H1 (cell line): ENCODE measurements around the gene TOP3A. TPM values are rescaled to one million over a fixed set of nuclear protein-coding genes. Genes with fewer than 3 reads are reported as not detected.
A peak's percentile ranks its signal among the peaks of the same experiment; 100 is the strongest.

Source experiments
- RNF2 ChIP-seq: fragments of 200-900, 300-1000 bp; sonication (generic); IDR thresholded peaks from 2 replicates; pipeline ENCODE4 v1.7.1; 2016; ENCODE audit warnings: borderline replicate concordance, low read depth, mild to moderate bottlenecking, antibody characterized with exemption, low read length; ENCODE audit not compliant: poor library complexity, severe bottlenecking; ENCODE audit errors: missing control alignments
- SIN3A ChIP-seq, 2 experiments: IDR thresholded peaks in 1 of 2; conservative IDR thresholded peaks in 1 of 2; 2 replicates each; pipeline ENCODE4 v1.6.1; 2011 to 2012; ENCODE audit warnings: low read length in 2 of 2, improper control_type of control experiment in 1 of 2, low read depth in 1 of 2, mild to moderate bottlenecking in 1 of 2
- polyA plus RNA-seq, 7 experiments: library from polyadenylated mRNA; depleted of rRNA in 3 of 7; stranded (reverse) in 5 of 7; unstranded in 2 of 7; fragments of >200 nt in 5 of 7; fragments of 200-250 nt in 2 of 7; gene quantifications; 1 replicate in 5 of 7; 2 replicates in 1 of 7; 4 replicates in 1 of 7; pipeline versions ENCODE4 v1.2.1 to v1.2.3, GENCODE V29; 2011 to 2013; ENCODE audit warnings: missing spikeins in 2 of 7, mixed read lengths in 2 of 7
- total RNA-seq: library from RNA; stranded (reverse); fragmentation: NEBNext Ultra II Directional; extraction: Animal tissue kit (Norgen Biotek cat#: 25700); gene quantifications from 2 replicates; pipeline ENCODE4 v1.2.1, GENCODE V29; 2021

The TOP3A gene
- total and polyA plus RNA-seq, 2 of the 8 experiments (the other 6 are each of a cell fraction or from before 2014, with no cell fraction given) = 23.4 to 54.3 TPM

- peak; percentile 76 to 77; a peak in 2 of 4 replicates for TF ChIP-seq SIN3A (conservative IDR thresholded peaks at IDR 0.05 in 1 of 2, IDR thresholded peaks at IDR 0.05 in 1 of 2; ENCODE audit: low read depth in 1 of 2, low read length in 2 of 2)
- TF ChIP-seq RNF2 = no peak
Measured at GRCh38 chr17:18260332-18261145, 54.3 kb downstream of the TOP3A start, which contains the start of gene MIEF2 (continued).
